Left kidney (tissue), 8 donors: Measurements from ENCODE around the gene NANOG. TPM values are rescaled to one million over a fixed set of nuclear protein-coding genes. Genes with fewer than 3 reads are reported as not detected.
"Not testable (repeated sequence)": the region's sequence is repeated elsewhere in the genome, so short reads cannot be mapped to it uniquely, and the experiment has no call there.

Experiments used
- DNase-seq: peaks from one replicate; pipeline ENCODE4 v3.0.0-alpha.2; 2013
- long read RNA-seq, 8 donors: transcript quantifications; one replicate each; lab custom pipeline, GENCODE V29; 2026
- polyA plus RNA-seq: library from polyadenylated mRNA; unstranded; fragments of 120-200 nt; gene quantifications from one replicate; pipeline ENCODE4 v1.2.1, GENCODE V29; 2013; ENCODE audit not compliant: insufficient read length

The NANOG gene
- 0.35 TPM for polyA plus RNA-seq
- long read RNA-seq, donor 1 = 0 reads
- long read RNA-seq, donor 2 = 0 reads
- long read RNA-seq, donor 3 = 0 reads
- long read RNA-seq, donor 4 = 0 reads
- long read RNA-seq, donor 5 = 0 reads
- long read RNA-seq, donor 6 = 0 reads
- long read RNA-seq, donor 7 = 0 reads
- long read RNA-seq, donor 8 = 0 reads

DNA sequence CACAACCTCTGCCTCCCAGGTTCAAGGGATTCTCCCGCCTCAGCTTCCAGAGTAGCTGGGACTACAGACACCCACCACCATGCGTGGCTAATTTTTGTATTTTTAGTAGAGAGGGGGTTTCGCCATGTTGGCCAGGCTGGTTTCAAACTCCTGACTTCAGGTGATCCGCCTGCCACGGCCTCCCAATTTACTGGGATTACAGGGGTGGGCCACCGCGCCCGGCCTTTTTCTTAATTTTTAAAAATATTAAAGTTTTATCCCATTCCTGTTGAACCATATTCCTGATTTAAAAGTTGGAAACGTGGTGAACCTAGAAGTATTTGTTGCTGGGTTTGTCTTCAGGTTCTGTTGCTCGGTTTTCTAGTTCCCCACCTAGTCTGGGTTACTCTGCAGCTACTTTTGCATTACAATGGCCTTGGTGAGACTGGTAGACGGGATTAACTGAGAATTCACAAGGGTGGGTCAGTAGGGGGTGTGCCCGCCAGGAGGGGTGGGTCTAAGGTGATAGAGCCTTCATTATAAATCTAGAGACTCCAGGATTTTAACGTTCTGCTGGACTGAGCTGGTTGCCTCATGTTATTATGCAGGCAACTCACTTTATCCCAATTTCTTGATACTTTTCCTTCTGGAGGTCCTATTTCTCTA lies at the start of gene NANOG:
NANOG (plus strand) TSS at position 519 of the 645 bp plus-strand sequence. CDS start 213 bp downstream, outside the sequence.
- DNase-seq = not testable (repeated sequence)

DNA sequence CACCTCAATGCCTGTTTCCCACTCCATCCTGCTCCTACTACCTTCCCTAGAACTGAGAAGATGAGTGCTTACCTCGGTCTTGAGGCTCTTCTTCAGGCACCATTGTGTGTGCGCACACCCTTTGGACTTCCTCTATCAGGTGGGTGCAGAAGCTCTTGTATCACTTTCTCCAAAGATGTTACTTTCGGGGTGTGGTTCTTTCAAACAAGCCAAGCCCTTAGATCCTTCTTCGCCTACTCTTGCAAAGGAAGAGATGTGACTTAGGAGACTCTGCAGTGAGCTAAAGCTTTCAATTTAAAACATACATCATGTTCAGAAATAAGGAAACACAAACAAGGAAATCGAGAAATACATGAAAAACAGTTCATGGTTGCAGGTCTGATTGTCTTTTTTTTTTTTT lies 42.0 kb upstream of the NANOG start, which contains the start of gene CLEC4C:
CLEC4C (minus strand) TSS at position 130 of the 400 bp plus-strand sequence; CDS start at position 103, 27 bp downstream.
- no peak for DNase-seq

DNA sequence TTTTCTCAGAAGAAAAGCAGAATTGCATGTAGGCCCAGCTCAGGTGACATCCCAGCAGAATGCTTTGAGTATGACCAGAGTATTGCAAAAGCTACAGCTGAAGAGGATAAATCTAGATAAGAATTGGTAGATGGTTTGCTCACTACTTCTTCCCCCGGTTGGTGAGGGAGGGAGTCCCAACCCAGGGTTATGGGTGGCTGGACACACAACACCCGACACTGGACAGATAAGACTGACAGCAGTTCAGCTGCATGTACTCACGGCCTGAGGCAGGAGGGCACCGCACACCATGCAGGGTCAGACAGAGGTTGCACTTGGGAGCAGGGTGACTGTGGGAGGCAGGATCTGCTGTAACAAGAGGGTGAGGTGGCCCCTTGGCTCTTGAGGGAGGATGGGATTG lies 40.4 kb upstream of the NANOG start:
- no peak for DNase-seq

DNA sequence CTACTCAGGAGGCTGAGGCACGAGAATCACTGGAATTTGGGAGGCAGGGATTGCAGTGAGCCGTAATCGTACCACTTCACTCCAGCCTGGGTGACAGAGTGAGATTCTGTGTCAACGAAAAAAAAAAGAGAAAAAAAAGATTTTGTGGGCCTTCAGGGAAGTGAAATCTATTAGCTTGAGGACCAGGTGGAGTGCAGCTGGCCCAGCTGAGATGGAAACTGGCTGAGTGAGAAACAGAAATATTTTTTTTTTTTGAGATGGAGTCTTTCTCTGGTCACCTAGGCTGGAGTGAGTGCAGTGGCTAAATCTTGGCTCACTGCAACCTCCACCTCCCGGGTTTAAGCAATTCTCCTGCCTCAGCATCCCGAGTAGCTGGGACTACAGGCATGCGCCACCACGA lies 39.8 kb upstream of the NANOG start:
- no peak for DNase-seq

DNA sequence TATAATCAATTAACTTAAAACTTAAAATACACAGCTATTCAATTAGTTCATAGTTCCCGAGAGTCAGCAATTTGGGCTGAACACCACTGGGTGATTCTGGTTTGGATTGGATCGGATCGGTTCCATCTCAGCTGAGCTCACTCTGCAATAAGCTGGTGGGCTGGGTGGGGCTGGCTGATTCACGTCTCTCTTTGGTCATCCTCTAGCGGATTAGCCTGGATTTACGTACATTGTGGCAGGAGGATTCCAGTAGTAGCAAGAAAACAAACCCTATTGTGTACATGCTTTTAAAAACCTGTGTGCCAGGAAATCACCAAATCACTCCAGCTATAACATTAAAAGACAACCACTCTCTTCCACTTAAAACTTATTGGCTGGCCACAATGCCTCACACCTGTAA lies 38.9 kb upstream of the NANOG start:
- no peak for DNase-seq

DNA sequence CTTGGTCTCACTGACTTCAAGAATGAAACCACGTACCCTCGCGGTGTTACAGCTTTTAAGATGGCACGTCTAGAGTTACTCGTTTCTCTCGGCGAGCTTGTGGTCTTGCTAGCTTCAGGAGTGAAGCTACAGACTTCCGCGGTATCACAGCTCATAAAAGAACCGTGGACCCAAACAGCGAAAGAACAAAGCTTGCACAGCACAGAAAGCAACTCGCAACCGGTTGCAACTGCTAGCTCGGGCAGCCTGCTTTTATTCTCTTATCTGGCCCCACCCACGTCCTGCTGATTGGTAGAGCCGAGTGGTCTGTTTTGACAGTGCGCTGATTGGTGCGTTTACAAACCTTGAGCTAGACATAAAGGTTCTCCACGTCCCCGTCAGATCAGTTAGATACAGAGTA lies 37.8 kb upstream of the NANOG start:
- no peak for DNase-seq

DNA sequence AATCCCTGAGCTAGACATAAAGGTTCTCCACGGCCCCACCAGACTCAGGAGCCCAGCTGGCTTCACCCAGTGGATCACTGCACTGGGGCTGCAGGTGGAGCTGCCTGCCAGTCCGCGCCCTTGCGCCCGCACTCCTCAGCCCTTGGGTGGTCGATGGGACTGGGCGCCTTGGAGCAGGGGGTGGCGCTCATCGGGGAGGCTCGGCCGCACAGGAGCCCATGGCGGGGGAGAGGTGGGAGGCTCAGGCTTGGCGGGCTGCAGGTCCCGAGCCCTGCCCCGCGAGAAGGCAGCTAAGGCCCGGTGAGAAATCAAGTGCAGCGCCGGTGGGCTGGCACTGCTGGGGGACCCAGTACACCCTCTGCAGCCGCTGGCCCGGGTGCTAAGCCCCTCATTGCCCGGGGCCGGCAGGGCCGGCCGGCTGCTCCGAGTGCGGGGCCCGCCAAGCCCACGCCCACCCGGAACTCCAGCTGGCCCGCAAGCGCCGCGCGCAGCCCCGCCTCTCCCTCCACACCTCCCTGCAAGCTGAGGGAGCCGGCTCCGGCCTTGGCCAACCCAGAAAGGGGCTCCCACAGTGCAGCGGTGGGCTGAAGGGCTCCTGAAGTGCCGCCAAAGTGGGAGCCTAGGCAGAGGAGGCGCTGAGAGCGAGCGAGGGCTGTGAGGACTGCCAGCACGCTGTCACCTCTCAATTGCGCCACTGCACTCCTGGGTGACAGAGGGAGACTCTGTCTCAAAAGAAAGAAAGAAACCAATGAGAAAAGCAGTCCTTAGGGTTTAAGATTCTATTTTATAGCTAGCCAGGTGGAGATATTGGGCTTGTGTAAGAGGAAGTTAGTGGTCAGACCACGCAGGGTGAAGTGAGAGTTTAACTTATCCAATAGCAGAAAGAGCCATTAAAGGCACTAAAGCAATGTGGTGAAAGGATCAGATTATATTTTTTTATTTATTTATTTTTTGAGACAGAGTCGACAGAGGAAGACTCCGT lies 37.0 kb upstream of the NANOG start:
- DNase-seq = not testable (repeated sequence)

DNA sequence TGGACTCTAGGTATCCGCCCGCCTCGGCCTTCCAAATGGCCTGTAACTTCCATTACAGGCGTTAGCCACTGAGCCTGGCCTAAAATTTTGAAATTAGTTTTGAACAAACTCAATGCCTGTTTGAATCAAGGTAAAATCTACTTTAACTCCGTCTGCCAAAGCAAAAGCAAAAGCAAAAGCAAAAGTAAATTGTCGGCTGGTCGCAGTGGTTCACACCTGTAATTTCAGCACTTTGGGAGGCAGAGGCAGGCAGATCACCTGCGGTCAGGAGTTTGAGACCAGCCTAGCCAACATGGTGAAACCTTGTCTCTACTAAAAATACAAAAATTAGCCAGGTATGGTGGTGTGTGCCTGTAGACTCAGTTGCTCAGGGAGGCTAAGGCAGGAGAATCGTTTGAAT lies 33.5 kb upstream of the NANOG start:
- not testable (repeated sequence) for DNase-seq

DNA sequence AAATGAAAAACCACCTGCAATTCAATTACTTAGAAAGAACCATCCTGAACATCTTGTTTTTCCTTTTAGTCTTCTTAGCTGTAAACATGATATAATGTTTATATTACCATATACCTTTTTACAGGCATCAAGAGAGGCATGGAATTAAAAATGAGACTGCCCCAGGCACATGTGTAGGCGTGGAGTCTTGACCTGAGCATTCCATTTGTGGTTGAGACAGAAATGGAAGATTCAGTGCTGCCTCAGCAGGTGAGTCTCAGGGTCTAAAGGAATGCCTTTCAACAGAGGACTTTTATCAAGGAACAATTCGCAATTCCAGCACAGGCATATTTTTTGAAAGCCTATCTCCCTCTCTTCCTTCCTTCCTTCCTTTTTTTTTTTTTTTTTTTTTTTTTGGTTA lies 32.2 kb upstream of the NANOG start:
- DNase-seq = no peak

DNA sequence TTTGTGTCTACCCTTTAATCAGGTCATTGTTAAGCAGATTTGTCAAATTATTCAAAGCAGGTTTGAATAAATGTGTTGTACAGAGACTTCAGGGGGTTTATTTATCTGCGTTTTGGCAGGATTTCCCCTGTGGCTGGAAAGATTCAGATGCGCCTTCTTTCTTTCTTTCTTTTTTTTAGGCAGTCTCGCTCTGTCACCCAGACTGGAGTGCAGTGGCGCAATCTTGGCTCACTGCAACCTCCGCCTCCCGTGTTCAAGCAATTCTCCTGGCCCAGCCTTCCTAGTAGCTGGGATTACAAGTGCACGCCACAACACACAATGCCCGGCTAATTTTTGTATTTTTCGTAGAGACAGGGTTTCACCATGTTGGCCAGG lies 30.4 kb upstream of the NANOG start:
- DNase-seq = no peak

DNA sequence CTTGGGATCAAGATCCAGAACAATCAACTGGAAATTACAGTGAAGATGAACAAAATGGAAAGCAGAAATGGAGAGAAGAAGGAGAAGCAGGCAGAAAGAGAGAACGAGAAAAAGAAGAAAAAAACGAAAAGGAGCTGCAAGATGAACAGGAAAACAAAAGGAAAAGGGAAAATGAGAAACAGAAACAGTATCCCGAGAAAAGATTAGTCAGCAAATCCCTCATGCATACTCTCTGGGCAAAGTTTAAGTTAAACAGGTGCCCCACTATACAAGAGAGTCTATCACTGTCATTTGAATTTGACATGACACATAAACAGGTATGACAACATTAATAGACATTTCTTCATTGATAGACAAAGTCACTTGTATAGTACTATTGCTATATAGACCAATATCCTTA lies 19.2 kb upstream of the NANOG start:
- no peak for DNase-seq

DNA sequence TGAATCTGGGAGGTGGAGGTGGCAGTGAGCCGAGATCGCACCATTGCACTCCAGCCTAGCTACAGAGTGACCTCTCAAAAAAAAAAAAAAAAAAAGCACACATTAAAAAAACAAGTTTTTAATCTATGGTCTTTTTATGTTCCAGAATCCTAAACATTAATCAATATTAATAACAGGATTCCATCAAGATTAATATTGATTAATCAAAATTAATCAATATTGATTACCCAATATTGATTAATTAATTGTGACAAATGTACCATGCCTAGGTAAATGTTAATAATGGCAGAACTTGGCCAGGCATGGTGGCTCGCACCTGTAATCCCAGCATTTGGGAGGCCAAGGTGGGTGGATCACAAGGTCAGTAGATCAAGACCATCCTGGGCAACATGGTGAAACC lies 7.9 kb upstream of the NANOG start:
- DNase-seq = no peak

DNA sequence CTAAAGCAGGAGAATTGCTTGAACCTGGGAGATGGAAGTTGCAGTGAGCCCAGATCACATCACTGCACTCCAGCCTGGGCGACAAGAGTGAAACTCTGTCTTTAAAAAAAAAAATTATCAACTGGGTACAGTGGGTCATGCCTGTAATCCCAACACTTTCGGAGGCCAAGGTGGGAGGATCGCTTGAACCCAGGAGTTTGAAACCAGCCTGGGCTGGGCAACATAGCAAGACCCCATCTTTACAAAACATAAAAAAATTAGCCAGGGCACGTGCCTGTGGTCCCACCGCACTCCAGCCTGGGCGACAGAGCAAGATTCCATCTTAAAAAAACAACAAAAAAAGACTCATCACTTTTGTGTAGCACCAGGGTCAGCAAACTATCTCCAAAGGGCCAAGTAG lies 7.1 kb upstream of the NANOG start:
- no peak for DNase-seq

DNA sequence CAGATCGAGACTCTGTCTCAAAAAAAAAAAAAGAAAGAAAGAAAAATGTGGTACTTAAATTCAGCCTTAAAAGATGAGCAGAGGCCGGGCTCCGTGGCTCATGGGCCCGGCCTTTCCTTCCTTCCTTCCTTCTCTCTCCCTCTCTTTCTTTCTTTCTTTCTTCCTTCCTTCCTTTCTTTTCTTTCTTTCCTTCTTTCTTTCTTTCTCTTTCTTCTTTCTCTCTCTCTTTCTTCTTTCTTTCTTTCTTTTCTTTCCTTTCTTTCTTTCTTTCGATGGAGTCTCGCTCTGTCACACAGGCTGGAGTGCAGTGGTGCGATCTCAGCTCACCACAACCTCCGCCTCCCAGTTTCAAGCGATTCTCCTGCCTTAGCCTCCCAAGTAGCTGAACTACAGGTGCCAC lies 5.8 kb upstream of the NANOG start:
- DNase-seq = not testable (repeated sequence)

DNA sequence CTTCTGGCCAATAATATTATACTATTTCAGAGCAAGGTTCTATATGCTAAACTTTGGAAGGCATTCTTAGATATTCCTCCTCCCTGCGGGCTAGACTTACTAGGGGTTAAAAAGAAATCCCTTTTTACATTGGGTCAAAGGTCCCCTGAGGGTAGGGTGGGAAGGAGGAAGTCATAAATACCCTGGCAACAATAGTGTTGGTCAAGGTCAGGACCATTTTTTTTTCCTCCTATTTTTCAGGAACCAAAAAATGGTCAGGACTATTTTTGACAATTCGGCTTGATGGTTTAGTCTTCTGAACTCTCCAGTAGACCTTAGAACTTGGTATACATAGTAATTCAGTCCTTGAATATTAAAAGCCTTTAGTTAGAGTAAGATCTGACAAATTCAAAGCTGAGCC lies 4.5 kb upstream of the NANOG start:
- no peak for DNase-seq

DNA sequence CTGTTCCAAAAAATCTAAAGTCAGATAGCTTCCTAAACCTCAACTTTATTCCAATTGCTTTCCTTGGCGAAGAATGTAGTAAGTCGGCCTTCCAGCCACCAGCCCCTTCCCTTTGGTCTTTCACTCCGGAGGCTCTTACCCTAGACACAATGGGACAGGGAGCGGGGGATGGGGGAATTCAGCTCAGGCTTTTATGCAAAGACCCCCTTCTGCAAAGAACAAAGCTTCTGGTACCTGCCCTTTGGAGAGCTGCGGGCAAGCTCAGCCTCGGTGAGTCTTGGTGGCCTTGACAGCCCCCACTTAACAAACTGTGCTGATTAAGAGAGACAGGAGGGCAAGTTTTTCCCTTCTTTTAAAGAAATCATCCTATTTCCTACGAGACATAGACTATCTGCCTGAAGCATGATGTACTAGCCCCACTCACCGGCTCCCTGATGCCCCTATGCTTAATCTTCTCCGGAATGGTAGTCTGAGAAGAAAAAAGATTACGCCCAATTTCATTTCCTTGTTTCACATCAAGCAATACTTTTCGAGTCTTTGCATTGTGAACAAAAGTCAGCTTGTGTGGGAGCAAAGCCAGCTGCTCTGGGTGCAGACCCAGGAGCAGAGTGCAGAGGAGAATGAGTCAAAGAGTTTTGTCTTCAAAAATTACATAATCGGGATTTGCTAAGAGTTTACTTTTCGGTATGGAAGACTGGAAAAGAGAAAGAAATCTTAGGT lies 1.5 kb upstream of the NANOG start:
- DNase-seq = no peak

DNA sequence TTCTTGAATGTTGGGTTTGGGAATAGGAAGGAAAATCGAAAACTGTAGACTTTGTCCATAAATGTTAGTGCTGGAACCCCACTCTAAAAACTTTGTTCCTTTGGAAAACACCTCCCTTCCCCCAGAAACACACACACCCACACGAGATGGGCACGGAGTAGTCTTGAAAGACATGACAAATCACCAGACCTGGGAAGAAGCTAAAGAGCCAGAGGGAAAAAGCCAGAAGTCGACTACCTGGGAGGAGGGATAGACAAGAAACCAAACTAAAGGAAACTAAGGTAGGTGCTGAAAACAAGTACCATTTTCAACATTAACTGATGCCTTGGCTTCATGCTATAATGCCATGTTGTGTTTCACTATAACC lies 925 bp upstream of the NANOG start:
- no peak for DNase-seq

DNA sequence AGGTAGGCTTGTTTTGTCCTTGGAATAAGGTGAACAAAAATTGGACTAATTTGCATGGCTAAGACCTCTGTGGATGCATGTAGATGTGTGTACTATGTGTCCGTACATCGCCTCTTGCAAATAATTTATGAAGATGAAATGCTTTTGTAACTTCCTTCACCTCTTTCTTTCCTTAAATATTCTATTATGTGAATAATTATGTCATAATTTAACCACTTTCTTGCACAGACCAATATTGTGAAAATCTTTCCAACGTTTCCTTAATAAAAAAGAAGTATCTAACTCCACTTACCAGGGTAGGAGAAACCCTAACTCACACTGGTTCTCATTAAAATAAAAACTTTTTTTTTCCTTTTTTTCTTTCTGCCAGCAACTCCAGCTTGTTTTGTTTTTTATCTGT lies 4.0 kb downstream of the NANOG start:
- DNase-seq = no peak

DNA sequence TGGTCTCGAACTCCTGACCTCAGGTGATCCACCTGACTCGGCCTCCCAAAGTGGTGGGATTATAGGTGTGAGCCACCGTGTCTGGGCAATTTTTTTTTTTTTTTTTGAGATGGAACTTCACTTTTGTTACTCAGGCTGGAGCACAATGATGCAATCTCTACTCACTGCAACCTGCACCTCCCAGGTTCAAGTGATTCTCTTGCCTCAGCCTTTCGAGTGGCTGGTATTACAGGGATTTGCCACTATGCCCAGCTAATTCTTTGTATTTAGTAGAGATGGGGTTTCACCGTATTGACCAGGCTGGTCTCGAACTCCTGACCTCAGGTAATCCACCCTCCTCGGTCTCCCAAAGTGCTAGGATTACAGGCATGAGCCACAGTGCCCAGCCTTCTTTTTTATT lies 8.1 kb downstream of the NANOG start:
- DNase-seq = not testable (repeated sequence)

DNA sequence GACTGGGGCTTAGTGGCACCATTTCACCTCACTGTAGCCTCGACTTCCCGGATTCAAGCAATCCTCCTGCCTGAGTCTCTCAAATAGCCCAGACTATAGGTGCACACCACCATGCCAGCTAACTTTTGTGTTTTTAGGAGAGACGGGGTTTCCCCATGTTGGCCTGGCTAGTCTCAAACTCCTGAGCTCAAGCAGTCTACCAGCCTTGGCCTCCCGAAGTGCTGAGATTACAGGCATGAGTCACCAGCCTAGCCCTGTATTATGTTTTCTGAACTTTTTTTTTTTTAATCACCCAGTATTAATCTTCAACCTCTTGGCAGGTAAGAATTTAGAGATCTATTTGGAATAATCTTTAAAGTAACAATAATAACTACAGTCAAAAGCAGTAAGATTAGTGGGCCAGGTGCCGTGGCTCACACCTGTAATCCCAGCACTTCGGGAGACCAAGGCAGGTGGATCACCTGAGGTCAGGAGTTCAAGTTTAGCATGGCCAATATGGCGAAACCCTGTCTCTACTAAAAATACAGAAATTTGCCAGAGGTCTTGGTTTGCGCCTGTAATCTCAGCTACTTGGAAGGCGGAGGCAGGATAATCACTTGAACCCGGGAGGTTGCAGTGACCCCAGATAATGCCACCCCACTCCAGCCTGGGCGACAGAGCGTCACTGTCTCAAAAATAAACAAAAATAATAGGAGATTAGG lies 8.6 kb downstream of the NANOG start:
- DNase-seq = no peak

DNA sequence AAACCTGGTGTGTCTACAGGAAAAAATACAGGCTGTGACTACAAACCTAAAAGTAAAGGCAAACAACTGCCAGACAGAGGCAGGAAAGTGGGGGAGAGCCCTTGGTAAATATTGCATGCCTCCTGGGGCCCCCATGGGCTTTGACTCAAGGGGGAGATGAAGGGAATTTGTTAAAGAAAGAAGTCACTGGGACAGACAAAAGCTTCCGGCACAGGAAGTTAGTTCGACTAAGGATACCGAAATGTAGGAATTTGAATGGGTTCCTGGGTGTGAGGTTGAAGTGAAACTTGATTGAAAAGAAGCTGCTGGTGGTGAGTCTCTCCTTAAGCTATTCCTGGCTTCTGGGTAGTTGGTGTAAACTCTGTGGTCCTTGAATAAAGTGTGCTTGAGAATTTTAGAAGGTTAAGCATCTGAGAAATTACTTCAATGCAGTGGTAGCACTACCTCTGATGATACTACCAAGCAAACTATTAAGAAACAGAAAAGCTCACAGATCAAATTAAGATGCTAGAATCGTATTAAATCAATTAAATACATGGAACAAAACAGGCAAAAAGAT lies 9.6 kb downstream of the NANOG start:
- not testable (repeated sequence) for DNase-seq
